ENCODE measurements around the gene CAP2. TPM values are rescaled to one million over a fixed set of nuclear protein-coding genes. Genes with fewer than 3 reads are reported as not detected.

CAP2 gene
- total and polyA plus RNA-seq, 3 donors from 2014 or later, result 1.6 to 5.2 (median 2.9) TPM

GRCh38 chr6:17469006-17469832 is 75.8 kb downstream of the CAP2 start:
- Histone ChIP-seq H3K27ac (no peak overlapping the region), H3K36me3 (ENCODE audit: low read depth, missing control alignments) (no peaks in the 10 kb centered on the region), H3K4me3 (no peak overlapping the region), H3K27me3 (no peaks in the 10 kb centered on the region), H3K9me3 (no peaks in the 10 kb centered on the region), H3K4me1 (no peaks in the 10 kb centered on the region)
- DNase-seq, result no peak
- intact Hi-C loops (cut with DNase I; ENCODE audit: low total_unique reads), result no loop called here
- TF ChIP-seq POLR2A (IDR thresholded peaks at IDR 0.05), result no peak
- TF ChIP-seq, protein P1, sequence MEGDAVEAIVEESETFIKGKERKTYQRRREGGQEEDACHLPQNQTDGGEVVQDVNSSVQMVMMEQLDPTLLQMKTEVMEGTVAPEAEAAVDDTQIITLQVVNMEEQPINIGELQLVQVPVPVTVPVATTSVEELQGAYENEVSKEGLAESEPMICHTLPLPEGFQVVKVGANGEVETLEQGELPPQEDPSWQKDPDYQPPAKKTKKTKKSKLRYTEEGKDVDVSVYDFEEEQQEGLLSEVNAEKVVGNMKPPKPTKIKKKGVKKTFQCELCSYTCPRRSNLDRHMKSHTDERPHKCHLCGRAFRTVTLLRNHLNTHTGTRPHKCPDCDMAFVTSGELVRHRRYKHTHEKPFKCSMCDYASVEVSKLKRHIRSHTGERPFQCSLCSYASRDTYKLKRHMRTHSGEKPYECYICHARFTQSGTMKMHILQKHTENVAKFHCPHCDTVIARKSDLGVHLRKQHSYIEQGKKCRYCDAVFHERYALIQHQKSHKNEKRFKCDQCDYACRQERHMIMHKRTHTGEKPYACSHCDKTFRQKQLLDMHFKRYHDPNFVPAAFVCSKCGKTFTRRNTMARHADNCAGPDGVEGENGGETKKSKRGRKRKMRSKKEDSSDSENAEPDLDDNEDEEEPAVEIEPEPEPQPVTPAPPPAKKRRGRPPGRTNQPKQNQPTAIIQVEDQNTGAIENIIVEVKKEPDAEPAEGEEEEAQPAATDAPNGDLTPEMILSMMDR (IDR thresholded peaks at IDR 0.05), result peak in 2 of 3 experiments; percentile 25 to 34
- 73 to 80% methylated on average over 10 of the region's 10 CpGs for WGBS, 2 donors

- Histone ChIP-seq H3K36me3 (ENCODE audit: low read depth, missing control alignments) (no peaks in the 10 kb centered on the region), H3K27ac (no peak overlapping the region), H3K4me3 (no peak overlapping the region), H3K4me1 (no peaks in the 10 kb centered on the region), H3K9me3 (no peaks in the 10 kb centered on the region), H3K27me3 (no peaks in the 10 kb centered on the region)
- intact Hi-C loops (cut with DNase I; ENCODE audit: low total_unique reads), result no loop called here
- no peak for DNase-seq
- WGBS, 2 donors, result 81 to 92% methylated on average over 2 of the region's 2 CpGs
- TF ChIP-seq POLR2A (IDR thresholded peaks at IDR 0.05), result no peak
- TF ChIP-seq, protein P1 (IDR thresholded peaks at IDR 0.05), result no peak
Measured at GRCh38 chr6:17470202-17470937, 77.0 kb downstream of the CAP2 start.

DNA sequence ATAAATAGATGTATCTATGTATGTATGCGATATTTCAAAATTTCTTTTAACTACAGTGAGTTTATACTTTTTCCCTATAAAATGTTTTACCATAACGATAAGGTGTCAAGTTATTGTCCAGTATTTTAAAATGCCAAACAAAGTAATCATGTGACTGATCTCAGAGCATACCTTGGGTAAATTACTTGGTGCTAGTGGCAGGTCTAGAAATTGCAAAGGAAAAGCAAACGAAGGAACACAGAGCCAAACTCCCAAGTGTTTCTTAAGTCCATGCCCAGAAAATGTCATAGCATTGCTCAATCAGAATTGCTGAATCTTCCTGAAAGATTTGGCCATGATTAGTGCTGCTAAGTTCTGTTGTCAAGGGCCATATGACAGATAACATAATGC is 77.5 kb downstream of the CAP2 start:
- WGBS, 2 donors, result 88 to 92% methylated on average over 3 of the region's 3 CpGs
- no peak for DNase-seq
- TF ChIP-seq, protein P1 (IDR thresholded peaks at IDR 0.05), result no peak
- no peak for TF ChIP-seq POLR2A (IDR thresholded peaks at IDR 0.05)
- Histone ChIP-seq H3K4me3 (no peak overlapping the region), H3K27me3 (no peaks in the 10 kb centered on the region), H3K27ac (no peak overlapping the region), H3K36me3 (ENCODE audit: low read depth, missing control alignments) (no peaks in the 10 kb centered on the region), H3K9me3 (no peaks in the 10 kb centered on the region), H3K4me1 (no peaks in the 10 kb centered on the region)
- intact Hi-C loops (cut with DNase I; ENCODE audit: low total_unique reads), result no loop called here

GRCh38 chr6:17472653-17473183 is 79.3 kb downstream of the CAP2 start:
- WGBS, 2 donors, result 54 to 70% methylated on average over 2 of the region's 2 CpGs
- intact Hi-C loops (cut with DNase I; ENCODE audit: low total_unique reads), result no loop called here
- H3K9me3 ChIP-seq, result no peaks in the 10 kb centered on the region
- H3K4me1 ChIP-seq, result no peaks in the 10 kb centered on the region
- H3K27ac ChIP-seq, result no peak overlapping the region
- TF ChIP-seq POLR2A (IDR thresholded peaks at IDR 0.05), result no peak
- TF ChIP-seq, protein P1 (IDR thresholded peaks at IDR 0.05), result no peak
- H3K27me3 ChIP-seq, result no peaks in the 10 kb centered on the region
- no peaks in the 10 kb centered on the region for H3K36me3 ChIP-seq (ENCODE audit: low read depth, missing control alignments)
- no peak overlapping the region for H3K4me3 ChIP-seq
- no peak for DNase-seq

Measured in testis (tissue), 3 donors.